D721Med (cell line): ENCODE measurements around the gene TBKBP1.

Experiments used
- DNase-seq: peaks from one replicate; pipeline ENCODE4 v3.0.0; 2011; ENCODE audit warnings: low spot score; ENCODE audit not compliant: insufficient read length
- FAIRE-seq: peaks from 2 replicates; lab custom pipeline; 2011; peaks lifted over from hg19 to GRCh38; lab: Jason Lieb, UNC
- TF ChIP-seq, protein P1 (sequence below): IDR thresholded peaks from 2 replicates; pipeline ENCODE4 v1.5.1; 2012; ENCODE audit warnings: mild to moderate bottlenecking, control low read depth; ENCODE audit not compliant: insufficient read depth; ENCODE audit errors: missing control alignments

TBKBP1 gene

DNA sequence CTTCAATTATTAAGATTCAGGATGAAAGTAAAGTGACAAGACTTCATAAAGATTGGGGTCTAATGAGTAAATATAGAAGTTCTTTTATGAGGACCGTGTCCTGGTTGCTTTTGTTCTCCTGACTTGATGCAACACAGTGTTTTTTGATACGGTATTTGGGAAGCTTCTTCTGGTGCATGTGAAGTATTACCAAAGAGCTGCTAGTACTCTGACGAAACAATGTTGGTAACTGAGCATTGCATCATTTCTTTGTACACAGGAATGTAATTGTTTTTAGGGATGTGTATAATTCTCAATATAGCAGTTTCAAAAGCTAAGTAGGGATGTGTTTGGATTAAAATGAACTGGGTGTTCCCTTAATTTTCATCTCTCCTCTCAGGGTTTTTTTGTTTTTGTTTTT, 28.3 kb upstream of the TBKBP1 start:
- no peak for FAIRE-seq
- DNase-seq: no peak
- TF ChIP-seq, protein P1, sequence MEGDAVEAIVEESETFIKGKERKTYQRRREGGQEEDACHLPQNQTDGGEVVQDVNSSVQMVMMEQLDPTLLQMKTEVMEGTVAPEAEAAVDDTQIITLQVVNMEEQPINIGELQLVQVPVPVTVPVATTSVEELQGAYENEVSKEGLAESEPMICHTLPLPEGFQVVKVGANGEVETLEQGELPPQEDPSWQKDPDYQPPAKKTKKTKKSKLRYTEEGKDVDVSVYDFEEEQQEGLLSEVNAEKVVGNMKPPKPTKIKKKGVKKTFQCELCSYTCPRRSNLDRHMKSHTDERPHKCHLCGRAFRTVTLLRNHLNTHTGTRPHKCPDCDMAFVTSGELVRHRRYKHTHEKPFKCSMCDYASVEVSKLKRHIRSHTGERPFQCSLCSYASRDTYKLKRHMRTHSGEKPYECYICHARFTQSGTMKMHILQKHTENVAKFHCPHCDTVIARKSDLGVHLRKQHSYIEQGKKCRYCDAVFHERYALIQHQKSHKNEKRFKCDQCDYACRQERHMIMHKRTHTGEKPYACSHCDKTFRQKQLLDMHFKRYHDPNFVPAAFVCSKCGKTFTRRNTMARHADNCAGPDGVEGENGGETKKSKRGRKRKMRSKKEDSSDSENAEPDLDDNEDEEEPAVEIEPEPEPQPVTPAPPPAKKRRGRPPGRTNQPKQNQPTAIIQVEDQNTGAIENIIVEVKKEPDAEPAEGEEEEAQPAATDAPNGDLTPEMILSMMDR: no peak

DNA sequence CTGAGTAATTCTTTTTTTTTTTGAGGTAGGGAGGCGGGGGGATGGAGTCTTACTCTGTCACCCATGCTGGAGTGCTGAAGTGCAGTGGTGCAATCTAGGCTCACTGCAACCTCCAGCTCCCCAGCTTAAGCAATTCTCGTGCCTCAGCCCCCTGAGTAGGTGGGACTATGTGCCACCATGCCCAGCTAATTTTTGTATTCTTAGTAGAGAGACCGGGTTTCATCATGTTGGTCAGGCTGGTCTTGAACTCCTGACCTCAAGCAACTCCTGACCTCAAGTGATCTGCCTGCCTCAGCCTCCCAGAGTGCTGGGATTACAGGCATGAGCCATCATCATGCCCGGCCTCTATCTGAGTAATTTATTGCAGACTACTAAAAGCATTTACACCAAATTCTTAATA, 24.9 kb upstream of the TBKBP1 start:
- TF ChIP-seq, protein P1: no peak
- no peak for DNase-seq
- no peak for FAIRE-seq

DNA sequence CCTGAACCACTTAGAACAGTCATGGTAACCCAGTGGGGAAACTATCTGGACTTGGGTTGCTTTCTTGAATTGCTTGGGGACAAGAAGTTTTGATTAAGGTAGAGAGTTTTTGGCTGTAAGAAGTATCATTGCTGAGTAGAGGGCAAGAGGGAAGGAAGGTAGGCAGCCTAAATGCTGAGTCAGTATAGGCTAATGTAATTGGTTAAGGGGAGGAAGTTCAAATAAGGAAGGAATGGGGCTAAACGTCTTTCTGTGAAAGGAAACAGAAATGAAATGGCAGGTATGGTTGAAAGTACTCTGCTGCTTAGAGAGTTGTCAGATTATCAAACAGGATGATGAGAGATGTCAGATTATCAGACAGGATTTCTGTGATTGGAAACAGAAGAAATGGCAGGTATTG, 23.9 kb upstream of the TBKBP1 start:
- DNase-seq (no peak), FAIRE-seq (no peak)
- TF ChIP-seq, protein P1: no peak

DNA sequence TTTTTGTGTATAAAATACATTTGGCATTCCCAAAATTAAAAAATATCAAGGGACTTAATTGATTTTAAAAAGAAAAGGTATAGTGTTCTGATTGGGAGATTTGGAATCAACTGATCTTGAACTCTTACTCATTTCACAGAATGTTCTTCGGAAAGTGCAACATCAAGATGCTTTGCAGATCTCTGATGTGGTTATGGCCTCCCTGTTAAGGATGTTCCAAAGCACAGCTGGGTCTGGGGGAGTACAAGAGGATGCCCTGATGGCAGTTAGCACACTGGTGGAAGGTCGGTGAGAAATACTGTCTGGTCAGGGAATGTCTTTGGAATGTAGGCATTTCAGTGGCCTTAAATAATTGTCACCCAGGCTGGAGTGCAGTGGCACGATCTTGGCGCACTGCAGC, 19.5 kb upstream of the TBKBP1 start:
- TF ChIP-seq, protein P1: no peak
- DNase-seq: no peak
- no peak for FAIRE-seq

DNA sequence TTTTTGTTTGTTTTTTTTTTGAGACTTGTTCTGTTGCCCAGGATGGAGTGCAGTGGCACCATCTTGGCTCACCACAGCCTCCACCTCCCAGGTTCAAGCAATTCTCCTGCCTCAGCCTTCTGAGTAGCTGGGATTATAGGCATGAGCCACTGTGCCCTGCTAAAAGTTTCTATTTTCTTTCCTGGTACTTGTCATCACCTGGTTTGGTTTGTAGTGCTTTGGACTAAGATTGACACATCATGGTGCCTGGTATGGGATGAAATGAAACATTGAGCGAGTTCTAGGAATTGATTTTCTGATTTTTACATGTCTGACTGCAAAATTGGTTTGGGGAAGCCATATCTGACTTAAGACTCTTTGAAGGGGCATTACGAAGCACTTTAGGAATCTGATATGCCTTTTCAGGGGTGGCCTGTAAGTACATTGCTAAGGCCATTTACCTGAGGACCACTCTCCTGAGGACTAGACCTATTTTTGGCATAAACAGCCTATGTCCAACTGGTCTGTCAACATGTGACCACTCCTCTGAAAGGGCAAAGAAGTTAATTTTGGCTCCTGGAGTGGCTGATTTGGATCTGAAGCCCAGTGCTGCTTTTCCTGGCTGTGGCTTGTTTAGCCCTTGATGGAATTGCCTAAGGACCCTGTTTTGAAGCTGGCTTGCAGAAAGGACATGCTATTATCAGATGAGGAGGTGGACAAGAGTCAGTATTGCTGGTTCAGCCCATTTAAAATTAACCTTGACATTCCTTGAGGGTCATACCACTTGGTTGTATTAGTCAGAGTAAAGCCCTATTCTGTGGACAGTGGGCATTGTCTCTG, 18.4 kb upstream of the TBKBP1 start:
- FAIRE-seq (no peak), DNase-seq (no peak)
- TF ChIP-seq, protein P1: no peak

DNA sequence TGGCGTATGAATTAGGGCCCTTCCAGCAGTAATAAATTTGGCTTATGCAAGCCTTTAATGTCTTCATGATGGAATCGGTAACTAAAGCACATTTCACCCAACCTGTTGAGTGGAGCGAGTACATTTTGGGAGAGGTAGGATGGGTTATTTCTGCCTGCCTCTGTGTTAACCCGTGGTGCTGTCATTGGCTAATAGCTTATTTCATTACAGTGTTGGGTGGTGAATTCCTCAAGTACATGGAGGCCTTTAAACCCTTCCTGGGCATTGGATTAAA, 17.8 kb upstream of the TBKBP1 start:
- TF ChIP-seq, protein P1: no peak
- FAIRE-seq (no peak), DNase-seq (no peak)

DNA sequence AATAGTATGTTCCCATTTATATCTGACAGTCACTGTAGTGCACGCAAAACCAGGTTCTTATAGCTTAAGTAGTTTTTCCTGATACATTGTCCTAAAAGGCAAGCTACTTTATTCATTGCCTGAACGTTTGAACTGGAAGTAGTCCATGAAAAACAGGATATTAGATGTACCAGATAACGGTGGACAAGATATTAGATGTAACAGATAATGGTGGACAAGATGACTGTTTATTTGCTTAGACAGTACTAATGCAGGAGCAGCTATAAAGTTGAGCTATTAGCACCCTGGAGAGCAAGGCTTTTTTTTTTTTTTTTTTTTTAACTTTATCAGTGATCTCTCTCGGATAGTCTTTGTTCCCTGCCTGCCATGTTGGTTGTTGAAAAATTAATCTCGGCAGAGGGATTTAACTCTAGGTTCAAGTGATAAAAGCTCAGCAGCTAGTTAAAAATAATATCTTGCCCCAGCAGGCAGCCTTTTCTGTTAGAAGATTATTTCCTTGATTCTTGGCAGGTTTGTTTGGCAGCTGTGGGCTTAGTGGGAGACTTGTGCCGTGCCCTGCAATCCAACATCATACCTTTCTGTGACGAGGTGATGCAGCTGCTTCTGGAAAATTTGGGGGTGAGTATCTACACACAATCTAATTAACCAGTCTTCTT, 17.3 kb upstream of the TBKBP1 start:
- no peak for DNase-seq
- no peak for FAIRE-seq
- TF ChIP-seq, protein P1: no peak
